G401 (cell line): ENCODE results near the gene XIST. TPM values are rescaled to one million over a fixed set of nuclear protein-coding genes. Genes with fewer than 3 reads are reported as not detected.
"Not testable (repeated sequence)": the region's sequence is repeated elsewhere in the genome, so short reads cannot be mapped to it uniquely, and the experiment has no call there.

Experiments used
- DNase-seq: peaks from one replicate; pipeline ENCODE4 v3.0.0-alpha.2; 2015; ENCODE audit warnings: low spot score
- in situ Hi-C: cut with HindIII; loops from 2 replicates; pipeline ENCODE4 v1.10.0; 2016; ENCODE audit warnings: low sequenced_read_pairs, mixed read lengths
- total RNA-seq: library from RNA; depleted of rRNA; stranded (reverse); fragments of >200 nt; shearing (Covaris generic); gene quantifications from 2 replicates; pipeline ENCODE4 v1.2.3, GENCODE V29; 2014

XIST gene
- total RNA-seq, 1 experiment from 2014 or later, result not detected

- DNase-seq, result no peak
- in situ Hi-C loops, result no loop called here
Measured at GRCh38 chrX:73841337-73841736, 11.2 kb downstream of the XIST start.

GRCh38 chrX:73840120-73840924, 12.2 kb downstream of the XIST start:
- no peak for DNase-seq
- in situ Hi-C loops, result no loop called here

GRCh38 chrX:73839152-73839551, 13.4 kb downstream of the XIST start:
- no peak for DNase-seq
- in situ Hi-C loops, result no loop called here

- DNase-seq, result no peak
- in situ Hi-C loops, result no loop called here
Measured at GRCh38 chrX:73838123-73838522, 14.4 kb downstream of the XIST start.

GRCh38 chrX:73836956-73837477, 15.5 kb downstream of the XIST start:
- DNase-seq, result no peak
- in situ Hi-C loops, result no loop called here

GRCh38 chrX:73834219-73834618, 18.3 kb downstream of the XIST start:
- in situ Hi-C loops, result no loop called here
- no peak for DNase-seq

- in situ Hi-C loops, result no loop called here
- no peak for DNase-seq
Measured at GRCh38 chrX:73832319-73832718, 20.2 kb downstream of the XIST start.

- DNase-seq, result no peak
- in situ Hi-C loops, result no loop called here
Measured at GRCh38 chrX:73831500-73831899, 21.0 kb downstream of the XIST start.

- DNase-seq, result no peak
- in situ Hi-C loops, result no loop called here
Measured at GRCh38 chrX:73830489-73831414, 21.8 kb downstream of the XIST start.

GRCh38 chrX:73829890-73830466, 22.5 kb downstream of the XIST start:
- DNase-seq, result no peak
- in situ Hi-C loops, result no loop called here

GRCh38 chrX:73828080-73828720, 24.3 kb downstream of the XIST start:
- in situ Hi-C loops, result no loop called here
- no peak for DNase-seq

- in situ Hi-C loops, result no loop called here
- DNase-seq, result no peak
Measured at GRCh38 chrX:73827406-73827805, 25.1 kb downstream of the XIST start.

- in situ Hi-C loops, result no loop called here
- no peak for DNase-seq
Measured at GRCh38 chrX:73826996-73827395, 25.5 kb downstream of the XIST start.

- no peak for DNase-seq
- in situ Hi-C loops, result no loop called here
Measured at GRCh38 chrX:73825569-73825968, 26.9 kb downstream of the XIST start.

- in situ Hi-C loops, result no loop called here
- DNase-seq, result no peak
Measured at GRCh38 chrX:73823473-73824004, 29.0 kb downstream of the XIST start.

GRCh38 chrX:73822775-73823174, 29.7 kb downstream of the XIST start:
- DNase-seq, result no peak
- in situ Hi-C loops, result no loop called here

- DNase-seq, result no peak
- in situ Hi-C loops, result no loop called here
Measured at GRCh38 chrX:73821921-73822559, 30.5 kb downstream of the XIST start.

GRCh38 chrX:73819864-73820558, 32.5 kb downstream of the XIST start:
- DNase-seq, in situ Hi-C loops: not testable (repeated sequence)
